HuH-7.5 (cell line): ENCODE data around the gene HIGD1A.

Experiments
- DNase-seq: peaks from one replicate; pipeline ENCODE4 v3.0.0; 2011; ENCODE audit warnings: low spot score

The HIGD1A gene

GRCh38 chr3:42804106-42804830 is at the start of gene HIGD1A:
Gene HIGD1A, minus strand, starts transcription at chr3:42804490. Its CDS starts 10,237 bp downstream, at chr3:42794253.
- peak; percentile 93 for DNase-seq

GRCh38 chr3:42853739-42854302 is 49.5 kb upstream of the HIGD1A start:
- no peak for DNase-seq

- DNase-seq: no peak
These were observed 48.8 kb upstream of the HIGD1A start for GRCh38 chr3:42853056-42853455.

- no peak for DNase-seq
These were observed 48.2 kb upstream of the HIGD1A start for GRCh38 chr3:42852441-42852840.

- DNase-seq: no peak
These were observed 47.0 kb upstream of the HIGD1A start for GRCh38 chr3:42851228-42851834.

- no peak for DNase-seq
These were observed 46.0 kb upstream of the HIGD1A start for GRCh38 chr3:42850263-42850662.

GRCh38 chr3:42849017-42849416 is 44.7 kb upstream of the HIGD1A start:
- no peak for DNase-seq

- no peak for DNase-seq
These were observed 43.4 kb upstream of the HIGD1A start for GRCh38 chr3:42847731-42848130.

GRCh38 chr3:42846685-42847522 is 42.6 kb upstream of the HIGD1A start:
- DNase-seq: no peak

- no peak for DNase-seq
These were observed 40.5 kb upstream of the HIGD1A start for GRCh38 chr3:42844815-42845214.

- no peak for DNase-seq
These were observed 40.1 kb upstream of the HIGD1A start for GRCh38 chr3:42844412-42844713.

GRCh38 chr3:42843713-42844411 is 39.6 kb upstream of the HIGD1A start:
- DNase-seq: no peak

- DNase-seq: no peak
These were observed 37.0 kb upstream of the HIGD1A start for GRCh38 chr3:42841332-42841731.

GRCh38 chr3:42839616-42840015 is 35.3 kb upstream of the HIGD1A start:
- peak; percentile 28 for DNase-seq

GRCh38 chr3:42838571-42838970 is 34.3 kb upstream of the HIGD1A start:
- no peak for DNase-seq

GRCh38 chr3:42836150-42837123 is 32.1 kb upstream of the HIGD1A start:
- no peak for DNase-seq

GRCh38 chr3:42831321-42831713 is 27.0 kb upstream of the HIGD1A start:
- DNase-seq: no peak

GRCh38 chr3:42830437-42831320 is 26.4 kb upstream of the HIGD1A start:
- DNase-seq: no peak

GRCh38 chr3:42829628-42830436 is 25.5 kb upstream of the HIGD1A start:
- no peak for DNase-seq
